Psoas muscle (tissue), 8 donors: Measurements from ENCODE around the gene PIH1D1. TPM values are rescaled to one million over a fixed set of nuclear protein-coding genes. Genes with fewer than 3 reads are reported as not detected.

ENCODE experiments used
- ATAC-seq, 4 donors: fragments of 200-7000 bp; cut with Tn5 transposase; one replicate each; pipeline ENCODE4 v1.9.1; 2020; ENCODE audit warnings: moderate library complexity in 3 of 4, mild to moderate bottlenecking in 2 of 4
- DNase-seq, 2 donors: peaks; one replicate each; pipeline ENCODE4 v3.0.0-alpha.2; 2020
- H3K27ac ChIP-seq: fragments of 200-600 bp; one replicate; pipeline ENCODE4 v1.8.0; 2022
- H3K27me3 ChIP-seq, 3 donors: fragments of 200-600 bp in 1 of 3; one replicate each; pipeline versions ENCODE4 v1.6.1 to v1.8.0; 2013 to 2022; ENCODE audit warnings: low read length in 2 of 3, mild to moderate bottlenecking in 2 of 3, moderate library complexity in 1 of 3; ENCODE audit not compliant: insufficient read depth in 3 of 3
- H3K36me3 ChIP-seq, 2 donors: fragments of 200-600 bp in 1 of 2; one replicate each; pipeline versions ENCODE4 v1.6.1 to v1.8.0; 2013 to 2022; ENCODE audit warnings: low read depth in 1 of 2, mild to moderate bottlenecking in 1 of 2, moderate library complexity in 1 of 2; ENCODE audit not compliant: insufficient read depth in 1 of 2
- H3K4me1 ChIP-seq: fragments of 200-600 bp; one replicate; pipeline ENCODE4 v1.8.0; 2022
- H3K4me3 ChIP-seq: fragments of 200-600 bp; one replicate; pipeline ENCODE4 v1.8.0; 2022; ENCODE audit warnings: mild to moderate bottlenecking
- H3K9me3 ChIP-seq: fragments of 200-600 bp; one replicate; pipeline ENCODE4 v1.8.0; 2022
- CTCF ChIP-seq: fragments of 200-600 bp; IDR thresholded peaks from one replicate; pipeline ENCODE4 v1.8.0; 2022; ENCODE audit warnings: antibody characterized with exemption
- WGBS, 3 donors: extraction: QIAGEN DNeasy Blood & Tissue Kit; methylation state at CpG; one replicate each; pipeline versions ENCODE4 v1.1.6 to v1.1.7; 2013; 5-methylcytosine and 5-hydroxymethylcytosine counted together
- intact Hi-C, 2 donors: fragments of 100-400 bp; cut with DNase I; formaldehyde crosslinking; loops; one replicate each; pipeline versions ENCODE4 v1.11.0 to v1.14.2; 2022
- polyA plus RNA-seq, 3 donors: library from polyadenylated mRNA; stranded (reverse); fragments of 200-250 nt; gene quantifications; one replicate each; pipeline ENCODE4 v1.2.3, GENCODE V29; 2013
- total RNA-seq, 4 donors: library from RNA; stranded (reverse); fragmentation: NEBNext Ultra II Directional in 2 of 4; extraction: Animal tissue kit (Norgen Biotek cat#: 25700) in 2 of 4; gene quantifications; one replicate each; pipeline versions ENCODE4 v1.2.1 to v1.2.4, GENCODE V29; 2021 to 2023
- donor health status: healthy with polysubstance abuse.
- donor health status: DM: no; HTN: no; CAD: no; lungs with moderate emphysema.
- donor health status: Bipolar disorder and iron deficiency.
- donor health status: healthy.
- donor health status: DM: yes; HTN: yes; CAD: no.
- donor health status: DM: no; HTN: no; CAD: no.
- donor health status: DM: no; HTN: no; CAD: no.
- donor health status: DM: yes; HTN: yes; CAD: no.

The PIH1D1 gene
- total and polyA plus RNA-seq, 7 donors, result 37.2 to 69.8 (median 46.4) TPM

GRCh38 chr19:49415102-49415809, 36.4 kb downstream of the PIH1D1 start:
- H3K27ac ChIP-seq, result no peak overlapping the region
- WGBS, 3 donors, result 58 to 71% (median 60%) methylated on average over 15 of the region's 15 CpGs
- no peak overlapping the region for H3K4me3 ChIP-seq
- H3K4me1 ChIP-seq, result no peaks in the 10 kb centered on the region
- peaks cover 0 to 48% (median 4%) of the 10 kb centered on the region in 3 donors for H3K27me3 ChIP-seq
- H3K9me3 ChIP-seq, result no peaks in the 10 kb centered on the region
- no peak for TF ChIP-seq CTCF
- ATAC-seq (no peak), DNase-seq (no peak)
- no peaks in the 10 kb centered on the region for H3K36me3 ChIP-seq
- intact Hi-C loops, result no loop called here

GRCh38 chr19:49414256-49414655, 37.4 kb downstream of the PIH1D1 start:
- ATAC-seq, result no peak
- WGBS, 3 donors, result 74 to 96% (median 81%) methylated on average over 3 of the region's 3 CpGs
- H3K4me1 ChIP-seq, result no peaks in the 10 kb centered on the region
- H3K27me3 ChIP-seq, result peaks cover 0 to 38% (median 3%) of the 10 kb centered on the region in 3 donors
- DNase-seq, result no peak
- no peaks in the 10 kb centered on the region for H3K36me3 ChIP-seq
- no peak overlapping the region for H3K4me3 ChIP-seq
- TF ChIP-seq CTCF, result no peak
- H3K27ac ChIP-seq, result no peak overlapping the region
- H3K9me3 ChIP-seq, result no peaks in the 10 kb centered on the region
- intact Hi-C loops, result no loop called here

- no peak for DNase-seq
- Histone ChIP-seq H3K27me3 (peaks cover 0 to 28% (median 6%) of the 10 kb centered on the region in 3 donors), H3K36me3 (no peaks in the 10 kb centered on the region), H3K9me3 (no peaks in the 10 kb centered on the region), H3K4me1 (no peaks in the 10 kb centered on the region), H3K4me3 (no peak overlapping the region), H3K27ac (no peak overlapping the region)
- ATAC-seq, result no peak
- intact Hi-C loops, result no loop called here
- TF ChIP-seq CTCF, result no peak
- WGBS, 3 donors, result 58 to 70% (median 63%) methylated on average over 9 of the region's 9 CpGs
These were observed 38.3 kb downstream of the PIH1D1 start for GRCh38 chr19:49413348-49413747.

- Histone ChIP-seq H3K36me3 (no peaks in the 10 kb centered on the region), H3K27me3 (peaks cover 0 to 13% (median 6%) of the 10 kb centered on the region in 3 donors), H3K9me3 (no peaks in the 10 kb centered on the region), H3K27ac (no peak overlapping the region), H3K4me1 (no peaks in the 10 kb centered on the region), H3K4me3 (no peak overlapping the region)
- intact Hi-C loops, result no loop called here
- 63 to 72% (median 68%) methylated on average over 3 of the region's 3 CpGs for WGBS, 3 donors
- ATAC-seq (no peak), DNase-seq (no peak)
- TF ChIP-seq CTCF, result no peak
These were observed 39.8 kb downstream of the PIH1D1 start for GRCh38 chr19:49411681-49412326.
